H1 (cell line): ENCODE results near the gene GANC. TPM values are rescaled to one million over a fixed set of nuclear protein-coding genes. Genes with fewer than 3 reads are reported as not detected.

Source experiments
- CTCF ChIA-PET: fragments of 300-600 bp; sonication (Branson Sonifier 250); formaldehyde crosslinking; loops from one replicate; lab custom pipeline; 2021; ENCODE audit not compliant: partially characterized antibody; lab: Charles Lee
- POLR2A ChIA-PET: fragments of 300-600 bp; sonication (Branson Sonifier 250); formaldehyde crosslinking; loops from one replicate; lab custom pipeline; 2021; ENCODE audit warnings: inconsistent platforms; ENCODE audit not compliant: partially characterized antibody; lab: Charles Lee
- DNase-seq, 2 experiments: peaks; one replicate each; pipeline versions ENCODE4 v3.0.0 to v3.0.0-alpha.2; 2010 to 2022; ENCODE audit warnings: low spot score in 2 of 2, low read depth in 1 of 2, mixed read lengths in 1 of 2
- FAIRE-seq: peaks from 2 replicates; lab custom pipeline; 2011; peaks lifted over from hg19 to GRCh38; lab: Jason Lieb, UNC
- H2AFZ ChIP-seq: 2 replicates; pipeline ENCODE4 v1.8.1; 2012; ENCODE audit warnings: low read length, inconsistent platforms
- H2AK5ac ChIP-seq: 2 replicates; pipeline ENCODE4 v1.6.1; 2013; ENCODE audit warnings: low read depth, low read length
- H2BK120ac ChIP-seq: replicated peaks from 2 replicates; pipeline ENCODE3; 2013; ENCODE audit warnings: low read depth, low read length, inconsistent platforms
- H2BK12ac ChIP-seq: 2 replicates; pipeline ENCODE4 v1.6.1; 2013; ENCODE audit warnings: low read depth, low read length
- H2BK15ac ChIP-seq: 2 replicates; pipeline ENCODE4 v1.6.1; 2013; ENCODE audit warnings: low read length
- H2BK20ac ChIP-seq: 2 replicates; pipeline ENCODE4 v1.6.1; 2013; ENCODE audit warnings: low read length
- H2BK5ac ChIP-seq: 2 replicates; pipeline ENCODE4 v1.6.1; 2013; ENCODE audit warnings: low read depth, low read length
- H3K14ac ChIP-seq: 2 replicates; pipeline ENCODE4 v1.6.1; 2013; ENCODE audit warnings: inconsistent platforms; ENCODE audit not compliant: insufficient read length
- H3K18ac ChIP-seq: 2 replicates; pipeline ENCODE4 v1.6.1; 2013; ENCODE audit warnings: low read length; ENCODE audit errors: extremely low read depth
- H3K23ac ChIP-seq: 2 replicates; pipeline ENCODE4 v1.6.1; 2013; ENCODE audit warnings: inconsistent platforms; ENCODE audit not compliant: insufficient read length
- H3K23me2 ChIP-seq: 2 replicates; pipeline ENCODE4 v1.6.1; 2013; ENCODE audit warnings: low read depth, low read length
- H3K27ac ChIP-seq: 2 replicates; pipeline ENCODE4 v1.6.1; 2011; ENCODE audit warnings: low read depth, low read length, inconsistent platforms
- H3K27me3 ChIP-seq, 4 experiments: replicated peaks in 1 of 4; 1 replicate in 1 of 4; 2 replicates in 3 of 4; pipeline versions ENCODE4 v1.6.1 to v1.8.1; 2011 to 2013; ENCODE audit warnings: low read length in 3 of 4, mild to moderate bottlenecking in 3 of 4, inconsistent platforms in 2 of 4, mixed read lengths in 2 of 4, moderate library complexity in 1 of 4; ENCODE audit not compliant: control insufficient read depth in 3 of 4, insufficient read depth in 3 of 4; ENCODE audit errors: extremely low read depth in 1 of 4
- H3K36me3 ChIP-seq, 4 experiments: 2 replicates each; pipeline versions ENCODE4 v1.6.1 to v1.8.1; 2011 to 2013; ENCODE audit warnings: mild to moderate bottlenecking in 4 of 4, low read length in 3 of 4, moderate library complexity in 2 of 4, control low read depth in 1 of 4, inconsistent platforms in 1 of 4; ENCODE audit not compliant: insufficient read depth in 4 of 4, control insufficient read depth in 2 of 4
- H3K4ac ChIP-seq: replicated peaks from 2 replicates; pipeline ENCODE3; 2013; ENCODE audit warnings: low read length, low read depth, mixed read lengths, inconsistent platforms; ENCODE audit not compliant: insufficient read length
- H3K4me1 ChIP-seq, 4 experiments: replicated peaks in 1 of 4; 1 replicate in 1 of 4; 2 replicates in 3 of 4; pipeline versions ENCODE4 v1.6.1 to v1.8.1; 2011 to 2013; ENCODE audit warnings: low read length in 3 of 4, inconsistent platforms in 2 of 4, mixed read lengths in 1 of 4; ENCODE audit not compliant: insufficient read depth in 4 of 4, control insufficient read depth in 3 of 4
- H3K4me2 ChIP-seq, 2 experiments: 2 replicates each; pipeline versions ENCODE4 v1.6.1 to v1.8.1; 2011 to 2013; ENCODE audit warnings: low read depth in 2 of 2, low read length in 2 of 2, control low read depth in 1 of 2, inconsistent platforms in 1 of 2, mild to moderate bottlenecking in 1 of 2; ENCODE audit not compliant: insufficient read depth in 1 of 2
- H3K4me3 ChIP-seq, 4 experiments: fragments of 200-600, 300-600 bp in 1 of 4; sonication (generic), shearing (Covaris generic), sonication (Bioruptor Twin) in 1 of 4; 2 replicates each; pipeline versions ENCODE4 v1.5.1 to v1.8.1; 2011 to 2016; ENCODE audit warnings: low read length in 4 of 4, low read depth in 3 of 4, control low read depth in 2 of 4, inconsistent platforms in 2 of 4, mild to moderate bottlenecking in 2 of 4, mixed read lengths in 1 of 4, moderate library complexity in 1 of 4; ENCODE audit not compliant: insufficient read depth in 2 of 4; ENCODE audit errors: extremely low read depth in 1 of 4
- H3K56ac ChIP-seq: replicated peaks from 2 replicates; pipeline ENCODE3; 2013; ENCODE audit warnings: low read depth, mild to moderate bottlenecking, mixed read lengths, low read length, inconsistent platforms; ENCODE audit not compliant: insufficient read length
- H3K79me1 ChIP-seq: 2 replicates; pipeline ENCODE4 v1.6.1; 2013; ENCODE audit warnings: low read depth, low read length, control low read depth
- H3K79me2 ChIP-seq, 2 experiments: 2 replicates each; pipeline versions ENCODE4 v1.6.1 to v1.8.1; 2012 to 2013; ENCODE audit warnings: low read length in 2 of 2, mild to moderate bottlenecking in 2 of 2, inconsistent platforms in 1 of 2; ENCODE audit not compliant: insufficient read depth in 2 of 2, control insufficient read depth in 1 of 2
- H3K9ac ChIP-seq, 4 experiments: replicated peaks in 1 of 4; 1 replicate in 1 of 4; 2 replicates in 3 of 4; pipeline versions ENCODE4 v1.6.1 to v1.8.1; 2011 to 2013; ENCODE audit warnings: low read depth in 3 of 4, low read length in 3 of 4, control low read depth in 2 of 4, mild to moderate bottlenecking in 2 of 4, moderate library complexity in 2 of 4, inconsistent platforms in 1 of 4; ENCODE audit errors: extremely low read depth in 1 of 4
- H3K9me3 ChIP-seq, 2 experiments: 2 replicates each; pipeline versions ENCODE4 v1.6.1 to v1.8.1; 2012 to 2013; ENCODE audit warnings: mild to moderate bottlenecking in 2 of 2, moderate library complexity in 2 of 2, control low read depth in 1 of 2, inconsistent platforms in 1 of 2, low read depth in 1 of 2, low read length in 1 of 2, mixed read lengths in 1 of 2; ENCODE audit not compliant: insufficient read depth in 2 of 2
- H4K20me1 ChIP-seq, 2 experiments: replicated peaks in 1 of 2; 2 replicates each; pipeline versions ENCODE3 to v1.8.1; 2011 to 2013; ENCODE audit warnings: inconsistent platforms in 2 of 2, low read length in 2 of 2, mild to moderate bottlenecking in 1 of 2; ENCODE audit not compliant: insufficient read depth in 2 of 2, control insufficient read depth in 1 of 2
- H4K5ac ChIP-seq: 2 replicates; pipeline ENCODE4 v1.6.1; 2013; ENCODE audit warnings: low read length, low read depth, mixed read lengths, inconsistent platforms; ENCODE audit not compliant: insufficient read length
- H4K8ac ChIP-seq: 2 replicates; pipeline ENCODE4 v1.8.0; 2013; ENCODE audit warnings: mild to moderate bottlenecking, moderate library complexity, low read length, inconsistent platforms; ENCODE audit not compliant: insufficient read depth; ENCODE audit errors: extremely low read depth
- H4K91ac ChIP-seq: replicated peaks from 2 replicates; pipeline ENCODE3; 2013; ENCODE audit warnings: low read length, mixed read lengths, inconsistent platforms; ENCODE audit not compliant: insufficient read length
- ASH2L ChIP-seq: fragments of 200-600, 300-600 bp; sonication (generic); IDR thresholded peaks from one replicate; pipeline ENCODE4 v1.7.1; 2017; ENCODE audit warnings: low read length
- RXRA ChIP-seq: IDR thresholded peaks from 2 replicates; pipeline ENCODE4 v1.6.1; 2011; ENCODE audit warnings: low read depth, mild to moderate bottlenecking, low read length, moderate library complexity; ENCODE audit not compliant: insufficient read depth
- WGBS, 2 experiments: shearing (Covaris generic) in 1 of 2; methylation state at CpG; one replicate each; pipeline versions ENCODE4 v1.1.6 to v1.1.7; 2013 to 2015; ENCODE audit warnings: low lambda C conversion rate in 2 of 2, mixed read lengths in 2 of 2, inconsistent platforms in 1 of 2, low coverage in 1 of 2, missing lambda C conversion rate in 1 of 2; ENCODE audit not compliant: insufficient replicate concordance in 2 of 2, insufficient coverage in 1 of 2, insufficient read length in 1 of 2; ENCODE audit errors: extremely low coverage in 1 of 2, missing lambda C conversion rate in 1 of 2; 5-methylcytosine and 5-hydroxymethylcytosine counted together
- polyA plus RNA-seq, 7 experiments: library from polyadenylated mRNA; depleted of rRNA in 3 of 7; stranded (reverse) in 5 of 7; unstranded in 2 of 7; fragments of >200 nt in 5 of 7; fragments of 200-250 nt in 2 of 7; gene quantifications; 1 replicate in 5 of 7; 2 replicates in 1 of 7; 4 replicates in 1 of 7; pipeline versions ENCODE4 v1.2.1 to v1.2.3, GENCODE V29; 2011 to 2013; ENCODE audit warnings: missing spikeins in 2 of 7, mixed read lengths in 2 of 7
- total RNA-seq: library from RNA; stranded (reverse); fragmentation: NEBNext Ultra II Directional; extraction: Animal tissue kit (Norgen Biotek cat#: 25700); gene quantifications from 2 replicates; pipeline ENCODE4 v1.2.1, GENCODE V29; 2021

GANC gene
- total and polyA plus RNA-seq, 2 of the 8 experiments (the other 6 are each of a cell fraction or from before 2014, with no cell fraction given), result 6.8 to 14.4 TPM

DNA sequence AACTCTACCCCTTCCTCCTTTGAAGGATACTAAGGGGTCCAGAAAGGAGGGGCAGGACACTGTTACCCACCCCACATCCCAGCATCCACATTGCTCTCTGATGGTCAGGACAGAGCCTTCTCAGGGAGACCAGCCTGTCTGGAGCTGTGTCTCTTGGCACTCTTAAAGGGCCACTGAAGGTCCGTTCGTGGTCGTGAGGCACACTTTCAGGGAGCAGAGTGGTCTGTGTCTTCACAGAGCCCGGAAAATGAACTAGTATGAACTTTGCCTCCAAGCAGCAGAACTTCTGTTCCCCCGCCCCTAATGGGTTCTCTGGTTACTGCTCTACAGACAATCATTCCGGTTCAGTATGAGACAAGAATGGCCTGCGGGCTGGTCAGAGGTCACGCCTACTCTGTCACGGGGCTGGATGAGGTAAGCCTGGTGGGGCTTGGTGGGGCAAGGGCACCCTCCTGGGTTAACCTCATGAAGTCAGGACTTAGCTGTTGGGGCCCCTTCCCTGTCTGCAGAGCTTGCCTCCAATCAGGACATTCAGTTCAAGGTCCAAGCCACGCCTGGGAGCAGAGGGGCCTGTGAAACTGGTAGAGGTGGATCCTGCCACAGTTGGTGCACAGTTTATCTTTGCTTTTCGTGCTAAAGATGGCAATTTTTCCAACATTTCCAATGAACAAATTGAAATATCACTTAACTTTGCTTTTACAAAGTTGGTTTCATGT lies 119.5 kb downstream of the GANC start:
- POLR2A ChIA-PET, result interaction anchor here (0.7 kb wide), 1 partner anchor 18 kb away, joined by 3 read pairs; no protein-coding TSS in a partner anchor
- H2AFZ ChIP-seq, result no peak overlapping the region
- no peaks in the 10 kb centered on the region for H3K4me1 ChIP-seq
- FAIRE-seq (no peak), DNase-seq (no peak)
- H2BK5ac ChIP-seq, result no peak overlapping the region
- no peak overlapping the region for H3K18ac ChIP-seq
- no peak overlapping the region for H3K14ac ChIP-seq
- no peak overlapping the region for H2BK120ac ChIP-seq
- H3K56ac ChIP-seq, result no peak overlapping the region
- H2BK20ac ChIP-seq, result no peak overlapping the region
- H2BK15ac ChIP-seq, result no peak overlapping the region
- no peak overlapping the region for H4K8ac ChIP-seq
- H3K79me2 ChIP-seq, result no peaks in the 10 kb centered on the region
- no peaks in the 10 kb centered on the region for H3K36me3 ChIP-seq
- H3K4ac ChIP-seq, result no peak overlapping the region
- no peak overlapping the region for H3K4me3 ChIP-seq
- no peak overlapping the region for H3K9ac ChIP-seq
- CTCF ChIA-PET, result interaction anchor here (0.8 to 1.9 kb wide), 3 partner anchors 8 to 15 kb away, joined by 3 to 7 read pairs (median 3); no protein-coding TSS in a partner anchor
- no peaks in the 10 kb centered on the region for H3K23me2 ChIP-seq
- no peak overlapping the region for H3K23ac ChIP-seq
- 91% methylated on average over 11 of the region's 11 CpGs; no CpG with 5 or more reads in 1 of the 2 experiments for WGBS, 2 experiments
- H3K79me1 ChIP-seq, result no peaks in the 10 kb centered on the region
- no peaks in the 10 kb centered on the region for H3K27me3 ChIP-seq
- no peaks in the 10 kb centered on the region for H4K20me1 ChIP-seq
- H2AK5ac ChIP-seq, result no peak overlapping the region
- no peak overlapping the region for H4K5ac ChIP-seq
- H2BK12ac ChIP-seq, result no peak overlapping the region
- H3K4me2 ChIP-seq, result no peak overlapping the region
- no peaks in the 10 kb centered on the region for H3K9me3 ChIP-seq
- no peak overlapping the region for H4K91ac ChIP-seq
- no peak overlapping the region for H3K27ac ChIP-seq
- no peak for TF ChIP-seq ASH2L
- no peak for TF ChIP-seq RXRA
